GM18868 (cell line): ENCODE measurements around the gene IFNL3.

ENCODE experiments used
- ATAC-seq: cut with Tn5 transposase; IDR thresholded peaks from one replicate; pipeline ENCODE4 v1.9.1; 2021; ENCODE audit warnings: mild to moderate bottlenecking, moderate library complexity; ENCODE audit not compliant: unreplicated experiment

IFNL3 gene

DNA sequence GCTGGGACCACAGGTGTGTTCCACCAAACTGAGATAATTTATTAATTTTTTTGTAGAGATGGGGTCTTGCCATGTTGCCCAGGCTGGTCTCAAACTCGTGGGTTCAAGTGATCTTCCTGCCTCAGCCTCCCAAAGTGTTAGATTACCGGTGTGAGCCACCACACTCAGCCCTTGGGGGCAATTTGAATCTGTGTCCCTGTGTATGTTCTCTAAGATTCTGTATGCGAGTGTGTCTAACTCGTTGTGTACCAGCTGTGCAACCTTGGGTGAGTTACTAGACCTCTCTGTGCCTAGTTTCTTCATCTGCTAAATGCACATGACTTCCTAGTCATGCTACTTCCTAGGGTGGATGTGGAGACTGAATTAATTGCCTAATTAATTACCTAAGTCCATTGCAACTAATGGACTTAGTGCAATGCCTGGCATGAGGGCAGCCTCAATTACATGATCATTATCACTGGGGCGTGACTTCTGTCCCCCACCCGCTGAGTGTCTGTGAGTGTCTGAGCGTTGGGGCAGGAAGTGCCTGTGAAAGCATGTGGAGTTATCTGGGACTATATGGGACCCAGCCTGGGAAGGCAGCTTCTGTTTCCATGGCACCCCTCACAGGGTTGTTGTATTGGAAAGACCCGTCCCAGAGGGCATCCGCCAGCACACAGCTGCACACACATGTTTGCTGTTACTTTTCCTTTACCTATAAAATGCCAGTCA is 49.8 kb downstream of the IFNL3 start:
- no peak for ATAC-seq

DNA sequence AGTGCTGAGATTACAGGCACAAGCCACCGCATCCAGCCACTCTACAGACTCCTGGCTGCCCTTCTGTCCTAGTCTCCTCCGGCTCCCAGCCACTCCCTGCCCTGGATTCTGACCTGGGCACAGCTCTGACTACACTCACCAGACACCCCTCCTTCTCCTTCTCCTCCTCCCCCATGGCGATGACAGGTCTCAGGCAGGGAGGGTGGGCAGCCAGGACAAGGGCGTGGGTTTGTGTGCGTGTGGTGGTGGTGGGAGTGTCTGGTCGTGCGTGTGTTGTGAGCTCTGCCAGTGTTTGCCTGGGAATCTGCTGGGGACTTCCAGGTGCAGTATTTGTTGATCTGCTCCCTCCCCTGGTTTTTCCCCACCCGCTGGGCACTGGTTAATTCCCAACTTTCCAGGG is 51.0 kb downstream of the IFNL3 start:
- no peak for ATAC-seq
